Stimulated activated naive CD4-positive, alpha-beta T cell treated with Interleukin-2 at 50 U/mL for 16 hours (primary cell): Measurements from ENCODE around the gene NTN3.
A peak's percentile ranks its signal among the peaks of the same experiment; 100 is the strongest.

Experiments used
- DNase-seq: peaks from one replicate; lab custom pipeline; 2025; lab: John Stamatoyannopoulos, UW

NTN3 gene

DNA sequence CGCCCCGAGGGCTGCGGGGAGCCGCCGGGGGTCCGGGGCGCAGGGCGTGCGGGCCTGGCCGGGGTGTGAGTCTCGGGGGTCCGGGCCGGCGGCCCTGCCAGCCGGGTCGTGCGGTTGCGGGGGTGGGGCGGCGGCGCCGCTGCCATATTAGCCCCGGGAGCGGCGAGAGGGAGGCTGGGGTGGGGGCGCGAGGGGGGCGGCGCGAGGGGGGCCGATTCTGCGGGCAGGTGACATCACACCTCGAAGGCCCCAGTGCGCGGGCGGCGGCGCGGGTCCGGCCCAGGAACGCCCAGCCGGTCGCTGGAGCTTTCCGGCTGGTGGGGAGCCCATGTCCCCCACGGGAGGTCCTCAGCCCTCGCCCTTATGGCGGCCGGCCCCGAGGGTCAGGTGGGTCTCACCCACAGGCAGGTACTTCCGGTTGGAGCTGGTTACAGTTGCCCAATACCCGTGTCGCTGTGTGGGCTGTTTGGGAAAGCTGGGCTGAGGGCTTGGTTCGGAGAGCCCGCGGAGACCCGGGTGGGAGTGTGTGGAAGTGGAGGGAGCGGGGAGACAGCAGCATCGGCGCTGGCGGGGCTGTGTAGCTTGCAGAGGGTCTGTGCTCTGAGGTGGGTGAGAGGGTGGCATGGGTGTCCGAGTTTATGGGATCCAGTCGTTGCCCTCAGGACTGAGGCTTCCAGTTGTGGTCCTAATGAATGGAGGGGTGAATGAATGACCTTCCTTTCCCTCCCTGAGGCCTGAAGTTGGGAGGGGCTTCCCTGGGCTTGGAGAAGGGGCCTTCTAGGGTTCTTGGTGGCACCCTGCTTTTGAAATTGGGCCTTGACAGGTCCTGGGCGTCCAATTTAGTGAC lies 43.5 kb downstream of the NTN3 start:
- peak; percentile 30 for DNase-seq

DNA sequence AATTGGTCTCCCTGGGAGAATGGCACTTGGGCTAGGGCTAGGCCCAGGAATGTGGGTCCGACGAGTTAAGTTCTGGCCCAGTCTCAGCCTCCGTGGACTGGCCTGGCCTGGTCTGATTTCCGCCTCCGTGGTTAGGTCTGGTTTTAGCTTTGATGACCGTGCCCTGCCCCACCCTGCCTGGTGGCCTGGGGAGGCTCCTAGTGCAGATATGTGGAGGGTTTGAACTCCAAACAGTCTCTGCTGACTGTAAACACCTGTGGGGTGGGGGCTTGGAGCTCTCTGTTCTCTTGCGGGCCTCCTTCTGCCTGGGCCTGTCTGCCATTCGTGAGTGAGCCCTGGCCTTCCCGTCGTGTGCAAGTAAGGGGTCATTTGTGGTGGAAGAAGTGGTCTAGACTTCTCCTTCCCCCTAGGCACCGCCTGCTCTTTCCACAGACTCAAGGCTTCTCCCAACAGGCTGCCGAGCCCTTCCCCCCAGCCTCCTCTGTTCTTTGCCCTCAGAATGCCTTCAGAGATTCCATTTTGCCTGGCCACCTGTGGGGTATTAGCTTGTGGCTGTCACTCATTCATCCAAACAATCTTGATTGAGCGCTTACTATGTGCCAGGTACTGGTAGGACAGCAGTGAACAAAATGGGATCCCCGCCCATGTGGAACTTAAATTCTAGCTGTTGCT lies 44.2 kb downstream of the NTN3 start:
- no peak for DNase-seq

DNA sequence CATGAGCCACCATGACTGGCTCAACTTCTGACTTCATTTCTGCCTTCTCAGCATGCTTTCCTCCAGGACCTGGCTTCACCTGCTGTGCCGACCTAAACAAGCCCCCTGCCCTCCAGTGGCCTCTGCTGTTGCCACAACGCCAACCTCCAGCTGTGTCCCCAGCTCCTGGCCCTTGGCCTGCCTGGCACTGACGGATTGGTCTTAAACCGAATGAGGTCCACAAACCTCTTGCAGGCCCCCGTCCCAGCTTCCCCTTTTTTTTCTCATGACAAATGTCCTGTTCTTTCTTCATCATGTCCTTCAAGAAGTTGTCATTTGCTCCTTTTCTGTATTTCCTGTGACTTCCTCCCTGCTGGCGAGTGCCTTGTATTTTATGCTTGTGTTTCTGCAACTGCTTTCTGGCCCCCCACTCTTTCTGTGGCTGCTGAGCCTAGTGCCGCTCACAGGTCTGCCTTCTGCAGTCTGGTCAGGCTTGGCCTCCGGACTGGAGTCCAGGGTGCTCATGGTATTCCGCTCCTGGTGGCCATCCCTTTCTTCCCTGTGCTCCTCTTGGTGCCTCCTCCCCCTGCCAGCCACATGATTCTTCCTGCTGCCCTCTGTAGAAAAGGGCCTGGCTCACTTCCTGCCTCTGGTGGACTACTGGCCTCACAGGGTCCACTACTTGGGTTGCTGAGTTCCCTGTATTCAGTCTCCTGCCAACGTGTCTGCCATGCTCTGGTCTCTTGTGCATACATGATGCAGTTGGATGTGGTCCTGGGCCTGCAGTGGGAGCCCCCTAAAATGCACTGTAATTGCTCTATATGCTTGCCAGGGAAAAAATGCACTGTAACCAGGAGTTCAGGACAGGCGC lies 45.5 kb downstream of the NTN3 start:
- no peak for DNase-seq

DNA sequence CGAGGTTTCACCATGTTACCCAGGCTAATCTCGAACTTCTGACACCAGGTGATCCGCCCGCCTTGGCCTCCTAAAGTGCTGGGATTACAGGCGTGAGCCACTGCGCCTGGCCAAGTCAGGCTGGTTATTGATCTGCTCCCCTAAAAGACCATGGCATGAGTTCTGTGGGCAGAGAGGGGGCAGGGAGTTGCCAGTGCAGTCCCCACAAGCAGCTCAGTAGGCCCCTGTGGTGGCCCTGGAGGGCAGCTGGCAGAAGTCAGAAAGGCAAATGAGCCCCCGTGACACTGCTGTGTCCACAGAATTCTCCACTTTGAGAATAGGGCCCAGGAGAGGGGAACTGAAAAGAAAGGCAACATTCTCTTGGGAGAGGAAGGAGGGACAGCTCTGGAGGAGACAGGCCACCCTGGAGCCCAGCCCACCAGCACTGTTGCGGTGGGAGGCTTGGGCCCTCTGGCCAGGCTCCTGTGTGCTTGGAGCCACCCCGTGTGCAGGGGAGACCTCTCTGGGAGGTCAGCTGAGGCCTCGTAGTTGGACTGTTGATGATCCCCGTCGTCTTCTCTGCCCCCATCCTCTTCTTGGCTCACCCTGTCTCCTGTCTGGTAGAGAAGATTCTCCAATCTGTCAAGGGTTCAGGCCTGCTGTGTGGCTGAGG lies 47.0 kb downstream of the NTN3 start:
- no peak for DNase-seq

DNA sequence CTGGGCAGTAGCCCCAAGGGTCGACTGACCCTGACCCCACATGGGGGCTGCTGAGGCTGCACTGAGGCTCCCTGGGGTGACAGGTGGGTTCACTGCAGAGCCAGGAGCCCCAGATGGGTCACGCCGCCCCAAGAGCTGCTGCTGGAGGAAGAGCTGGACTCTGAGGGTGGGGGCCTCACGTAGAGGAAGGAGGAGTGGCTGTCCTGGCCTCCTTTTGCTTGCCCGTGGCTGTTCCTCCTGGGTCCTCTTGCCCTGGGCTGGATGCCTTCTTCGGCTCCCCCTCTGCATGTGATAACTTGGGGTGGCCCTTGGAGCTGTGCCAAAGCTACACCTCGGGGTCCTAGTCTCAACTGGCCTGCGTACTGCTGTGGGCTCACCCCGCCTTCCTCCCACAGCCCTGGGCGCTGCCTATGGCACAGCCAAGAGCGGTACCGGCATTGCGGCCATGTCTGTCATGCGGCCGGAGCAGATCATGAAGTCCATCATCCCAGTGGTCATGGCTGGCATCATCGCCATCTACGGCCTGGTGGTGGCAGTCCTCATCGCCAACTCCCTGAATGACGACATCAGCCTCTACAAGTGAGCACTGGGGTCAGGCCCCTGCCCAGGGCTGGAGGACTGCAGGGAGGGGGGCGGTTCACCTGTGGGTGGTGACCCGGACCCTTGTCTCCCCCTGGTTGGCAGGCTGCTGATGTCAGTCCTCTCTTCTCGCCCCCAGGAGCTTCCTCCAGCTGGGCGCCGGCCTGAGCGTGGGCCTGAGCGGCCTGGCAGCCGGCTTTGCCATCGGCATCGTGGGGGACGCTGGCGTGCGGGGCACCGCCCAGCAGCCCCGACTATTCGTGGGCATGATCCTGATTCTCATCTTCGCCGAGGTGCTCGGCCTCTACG lies 48.0 kb downstream of the NTN3 start:
- no peak for DNase-seq

DNA sequence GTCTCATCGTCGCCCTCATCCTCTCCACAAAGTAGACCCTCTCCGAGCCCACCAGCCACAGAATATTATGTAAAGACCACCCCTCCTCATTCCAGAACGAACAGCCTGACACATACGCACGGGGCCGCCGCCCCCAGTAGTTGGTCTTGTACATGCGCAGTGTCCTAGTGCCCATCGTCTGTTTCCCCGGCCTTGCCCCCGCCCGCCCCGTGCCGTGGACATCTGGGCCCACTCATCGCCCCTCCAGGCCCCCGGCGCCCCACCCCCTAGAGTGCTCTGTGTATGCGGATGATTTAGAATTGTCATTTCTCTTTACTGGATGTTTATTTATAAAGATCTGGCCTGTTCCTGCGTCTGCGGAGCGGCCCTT lies 48.6 kb downstream of the NTN3 start:
- DNase-seq, result no peak

DNA sequence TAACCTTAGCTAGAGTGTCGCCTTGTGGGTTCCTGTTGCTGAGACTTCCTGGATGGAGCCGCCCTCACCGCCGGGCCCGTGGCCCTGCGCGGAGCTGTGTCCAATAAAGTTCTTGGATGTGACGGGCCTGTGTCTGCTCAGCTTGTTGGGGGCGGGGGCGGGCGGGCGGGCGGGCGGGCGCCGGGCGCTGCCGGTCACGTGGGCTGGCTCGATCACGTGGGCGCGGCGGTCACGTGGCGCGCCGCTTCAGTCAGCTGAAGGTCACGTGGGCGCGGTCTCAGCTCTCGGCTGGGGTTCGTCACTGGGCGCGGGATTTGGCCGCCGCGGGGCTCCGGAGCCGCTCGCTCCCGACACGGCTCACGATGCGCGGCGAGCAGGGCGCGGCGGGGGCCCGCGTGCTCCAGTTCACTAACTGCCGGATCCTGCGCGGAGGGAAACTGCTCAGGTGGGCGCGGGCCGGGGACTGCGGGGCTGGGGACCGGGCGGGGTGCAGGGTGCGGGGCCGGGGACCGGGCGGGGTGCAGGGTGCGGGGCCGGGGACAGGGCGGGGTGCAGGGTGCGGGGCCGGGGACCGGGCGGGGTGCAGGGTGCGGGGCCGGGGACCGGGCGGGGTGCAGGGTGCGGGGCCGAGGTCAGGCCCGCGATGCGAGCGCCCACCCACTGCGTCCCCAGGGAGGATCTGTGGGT lies 49.1 kb downstream of the NTN3 start, which contains the start of gene AMDHD2:
AMDHD2 (plus strand) TSS at position 275 of the 687 bp plus-strand sequence; CDS start at position 363, 88 bp downstream.
- DNase-seq, result peak; percentile 88

DNA sequence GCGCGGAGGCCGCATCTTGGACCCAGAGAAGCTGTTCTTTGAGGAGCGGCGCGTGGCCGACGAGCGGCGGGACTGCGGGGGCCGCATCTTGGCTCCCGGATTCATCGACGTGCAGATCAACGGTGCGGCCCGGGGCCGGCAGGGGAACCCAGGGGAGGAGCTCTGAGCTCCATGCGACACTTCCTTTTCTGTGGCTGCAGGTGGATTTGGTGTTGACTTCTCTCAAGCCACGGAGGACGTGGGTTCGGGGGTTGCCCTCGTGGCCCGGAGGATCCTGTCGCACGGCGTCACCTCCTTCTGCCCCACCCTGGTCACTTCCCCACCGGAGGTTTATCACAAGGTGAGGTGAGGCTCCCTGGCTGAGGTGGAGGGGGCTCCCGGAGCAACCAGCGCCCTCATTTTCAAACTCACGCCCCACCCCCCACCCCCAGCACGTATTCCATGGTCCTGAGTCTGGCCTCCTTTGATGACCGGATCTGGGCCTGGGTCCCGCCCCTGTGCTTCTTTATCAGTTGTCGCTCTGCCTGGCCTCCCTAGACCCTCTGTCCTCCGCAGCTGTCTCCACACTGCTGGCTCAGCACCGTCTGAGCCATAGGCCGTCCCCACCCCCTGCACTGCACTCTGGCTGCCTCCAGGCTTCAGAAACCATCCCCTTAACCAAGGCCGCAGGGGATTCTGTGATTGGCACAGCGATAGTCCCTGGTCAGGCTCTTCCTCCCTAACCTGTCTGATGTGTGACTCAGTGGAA lies 49.9 kb downstream of the NTN3 start:
- DNase-seq, result peak; percentile 40
